Fibroblast of skin of left biceps (primary cell): ENCODE results near the gene ADGB.
A peak's percentile ranks its signal among the peaks of the same experiment; 100 is the strongest.
"Not testable (repeated sequence)": the region's sequence is repeated elsewhere in the genome, so short reads cannot be mapped to it uniquely, and the experiment has no call there.

Experiments used
- DNase-seq, 2 experiments: peaks; one replicate each; pipeline ENCODE4 v3.0.0-alpha.2; 2013; ENCODE audit warnings: low read depth in 2 of 2

ADGB gene

DNA sequence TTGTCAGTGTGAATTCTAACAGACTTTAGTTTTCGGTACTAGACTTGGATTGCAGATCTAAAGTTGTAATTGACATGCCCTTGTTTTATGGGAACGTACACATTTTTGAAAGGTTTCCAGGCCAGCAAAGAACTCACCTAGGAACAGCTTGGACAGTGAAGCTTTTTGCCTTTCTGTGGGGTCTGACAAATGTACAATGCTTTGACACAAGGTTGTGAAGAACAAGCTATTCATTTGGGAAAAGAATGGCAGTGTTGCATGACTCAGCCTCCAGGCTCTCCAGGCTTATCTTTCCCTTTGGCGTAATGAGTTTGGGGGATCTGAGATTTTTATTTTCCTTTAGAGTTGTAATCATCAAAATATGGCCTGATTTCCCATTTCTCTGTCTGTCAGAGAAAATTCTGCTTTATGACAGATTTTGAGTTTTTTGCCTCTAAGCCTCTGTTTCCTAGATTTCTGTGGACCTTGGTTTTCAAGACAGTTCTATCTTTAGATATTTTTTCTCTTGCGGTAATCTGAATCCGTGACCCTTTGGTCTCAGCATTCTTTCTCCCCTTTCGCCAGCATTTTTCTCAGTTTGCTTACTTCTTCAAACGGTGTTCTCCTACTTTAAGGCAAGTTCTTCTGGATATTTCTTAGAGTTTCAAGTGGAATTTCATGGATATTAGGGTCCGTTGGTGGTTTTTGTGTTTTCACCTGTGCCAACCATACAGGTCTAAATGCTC lies 221.0 kb downstream of the ADGB start:
- no peak for DNase-seq

DNA sequence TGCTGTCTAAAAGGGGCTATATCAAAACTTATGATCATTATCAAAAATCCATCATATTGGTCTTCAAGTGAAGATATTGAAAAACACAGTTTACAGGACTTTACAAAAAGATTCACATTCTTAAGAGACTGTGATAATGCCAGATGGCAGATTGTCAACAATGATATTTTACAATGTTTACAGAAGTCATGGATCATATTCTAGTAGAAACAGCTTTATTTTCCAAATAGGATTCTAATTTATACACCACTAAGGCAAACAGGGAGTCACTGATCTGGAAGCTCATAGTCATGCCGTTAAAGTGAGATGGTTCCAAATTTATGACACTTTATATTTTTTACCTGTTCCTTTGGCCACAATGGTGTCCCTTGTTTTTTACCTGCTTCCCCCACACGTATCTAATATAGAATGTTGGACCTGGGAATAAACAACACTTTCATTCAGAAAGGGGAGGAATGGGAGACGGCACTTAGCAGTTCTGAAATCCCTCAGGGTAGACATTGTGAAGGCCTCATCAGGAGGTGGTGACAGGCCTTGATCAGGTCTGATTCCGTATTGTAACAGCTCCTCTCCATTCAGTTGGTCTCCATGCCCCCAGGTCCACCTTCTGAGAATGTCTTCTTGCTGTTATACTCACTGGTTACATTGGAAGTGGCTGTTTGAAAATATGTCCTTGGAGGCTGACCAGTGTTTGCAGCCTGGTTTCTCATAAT lies 228.6 kb downstream of the ADGB start:
- DNase-seq = no peak

DNA sequence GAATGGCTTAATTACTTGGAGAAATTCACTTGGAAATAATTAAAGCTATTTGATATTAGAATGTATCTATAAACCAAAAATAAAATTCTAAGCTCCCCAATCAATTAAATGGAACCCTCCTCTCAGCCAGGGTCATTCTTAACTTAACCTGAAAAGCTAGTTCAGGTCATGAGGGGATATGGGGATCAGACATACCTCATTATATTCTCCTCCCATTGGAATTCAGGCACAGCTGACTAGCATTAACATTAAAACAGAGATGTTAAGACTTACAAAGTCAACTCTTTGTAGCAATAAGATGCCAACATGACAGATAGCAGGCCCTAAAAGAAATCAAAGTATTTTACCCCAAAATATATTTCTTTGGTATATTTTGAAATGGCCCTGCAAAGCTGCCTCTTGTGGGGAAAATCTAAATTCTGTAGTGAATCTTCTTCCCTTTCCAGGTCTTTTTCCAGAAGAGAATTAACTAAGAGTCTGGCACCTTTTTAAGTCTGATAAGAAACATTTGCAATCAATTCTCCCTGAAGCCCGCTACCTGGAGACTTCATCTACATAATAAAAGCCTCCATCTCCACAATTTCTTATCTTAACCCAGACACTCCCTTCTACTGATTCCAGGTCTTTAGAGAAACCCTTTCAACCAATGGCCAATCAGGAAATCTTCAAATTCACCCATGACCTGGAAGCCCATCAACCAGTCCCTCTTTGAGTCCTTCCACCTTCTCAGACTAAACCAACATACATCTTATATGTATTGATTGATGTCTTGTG lies 231.2 kb downstream of the ADGB start:
- no peak for DNase-seq

DNA sequence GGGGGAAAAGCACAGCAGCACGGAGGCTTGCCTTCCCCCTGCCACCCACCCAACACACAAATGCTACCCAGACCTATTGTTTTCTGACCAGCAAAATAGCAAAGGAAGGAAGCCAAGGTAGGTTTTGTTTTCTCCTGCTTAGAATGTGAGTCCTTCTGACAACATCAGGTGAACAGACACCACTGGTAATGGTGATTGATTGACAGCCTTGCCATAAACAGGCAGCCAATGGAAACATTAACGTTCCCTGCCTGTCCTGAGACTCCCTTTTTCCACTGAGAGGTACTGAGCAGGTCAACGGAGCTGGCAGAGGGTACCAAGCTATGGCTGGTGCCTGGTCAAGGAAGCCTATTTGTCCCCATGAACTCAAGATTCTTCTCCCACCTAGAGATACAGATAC lies 234.4 kb downstream of the ADGB start:
- DNase-seq = no peak

DNA sequence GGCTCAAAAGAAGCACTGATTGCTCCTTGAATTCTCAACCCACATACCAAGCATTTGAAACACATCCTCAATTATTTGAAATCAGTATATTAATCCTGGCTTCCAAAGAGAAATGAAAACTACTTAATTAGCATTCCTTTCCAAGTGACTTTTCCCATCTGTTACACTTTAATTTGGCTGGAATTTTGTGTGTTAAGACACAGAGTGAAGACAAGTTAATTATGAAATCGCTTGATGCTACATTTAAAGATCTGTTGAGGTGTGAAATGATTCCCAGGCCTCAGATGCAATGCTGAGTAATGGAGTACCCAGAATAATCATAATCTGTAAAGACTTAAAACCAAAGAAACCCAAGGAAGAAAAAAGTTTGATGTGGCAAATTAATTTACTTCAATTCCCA lies 241.4 kb downstream of the ADGB start:
- DNase-seq = no peak

DNA sequence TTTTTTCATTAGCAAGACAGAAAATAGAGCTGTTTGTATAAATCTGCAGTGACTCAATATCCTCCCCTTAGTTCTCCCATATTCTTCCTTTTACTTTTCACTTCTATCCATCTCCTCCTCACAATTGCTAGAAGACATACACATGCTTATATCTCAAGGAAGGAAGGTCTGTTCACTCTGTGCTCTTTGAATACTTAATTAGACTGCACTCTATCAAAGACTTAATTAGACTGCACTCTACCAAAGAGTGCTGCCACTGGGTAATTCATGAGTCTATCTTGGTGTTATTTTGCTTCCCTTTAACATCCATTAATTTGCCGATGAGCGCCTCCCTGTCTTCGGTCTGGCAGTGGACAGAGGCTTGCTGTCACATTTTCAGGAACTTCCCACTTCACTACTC lies 241.9 kb downstream of the ADGB start:
- DNase-seq = no peak

DNA sequence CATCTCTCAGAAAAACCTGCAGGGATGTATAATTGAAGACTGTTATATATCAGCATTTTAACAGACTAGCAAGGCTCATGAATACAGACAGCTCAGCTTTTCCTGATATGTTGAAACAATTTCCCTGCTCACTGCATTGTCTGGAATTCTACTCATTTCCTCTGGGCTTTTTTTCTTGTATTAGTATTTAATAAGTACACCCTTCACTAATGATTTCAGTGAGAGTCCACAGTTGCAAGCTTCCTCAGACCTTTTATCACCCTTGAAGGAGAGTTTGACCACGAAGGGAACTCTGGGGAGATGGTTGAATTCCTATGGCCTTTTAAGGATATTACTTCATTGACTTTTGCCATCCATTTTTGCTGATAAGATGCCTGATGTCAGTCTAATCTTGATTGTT lies 248.7 kb downstream of the ADGB start:
- no peak for DNase-seq

DNA sequence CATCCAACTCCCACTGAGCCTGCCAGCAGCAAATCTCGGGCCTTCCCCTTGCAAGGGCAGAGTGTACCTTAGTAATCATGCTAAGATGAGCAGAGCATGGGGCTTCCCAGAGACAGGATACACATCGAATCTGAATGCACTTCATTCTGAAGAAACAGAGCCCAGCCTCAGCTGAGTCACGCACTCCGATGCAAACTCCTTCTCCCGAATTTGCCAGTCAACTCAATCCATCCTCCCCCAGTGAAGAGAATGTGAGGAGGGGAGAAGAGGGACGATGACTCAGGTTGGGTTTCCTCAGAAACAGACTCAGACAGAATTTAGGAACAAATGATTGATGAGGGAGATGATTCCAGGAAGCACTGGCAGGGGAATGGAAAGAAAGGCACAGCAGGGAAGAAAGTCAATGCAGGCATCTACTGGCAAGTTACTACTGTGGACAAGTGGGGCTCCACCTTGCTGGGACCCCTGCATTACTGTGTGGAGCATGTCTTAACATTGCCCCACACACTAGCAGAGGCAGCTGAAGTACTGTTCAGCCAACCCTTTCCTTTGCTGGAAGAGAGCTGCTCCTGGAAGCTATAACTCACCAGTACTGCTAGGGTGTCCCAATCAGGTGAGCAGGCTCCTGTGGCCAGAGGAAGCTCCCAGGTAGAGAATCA lies 251.6 kb downstream of the ADGB start:
- DNase-seq = peak; percentile 73 to 74

DNA sequence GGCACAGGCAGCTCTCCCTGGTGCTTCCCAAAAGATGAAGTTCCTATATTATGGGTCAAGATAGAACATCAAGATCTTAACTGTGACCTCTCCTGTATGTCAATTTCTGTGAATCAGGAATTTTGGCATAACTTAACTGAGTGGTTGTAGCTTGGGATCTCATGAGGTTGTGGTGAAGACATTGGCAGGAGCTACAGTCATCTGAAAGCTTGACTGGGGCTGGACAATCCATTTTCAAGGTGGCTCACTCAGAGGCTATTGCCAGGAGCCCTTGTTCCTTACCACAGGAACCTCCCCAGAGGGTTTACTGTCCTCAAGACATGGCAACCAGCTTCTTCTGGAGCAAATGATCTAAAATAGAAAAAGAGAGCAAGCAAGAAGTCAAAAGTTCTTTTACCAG lies 252.2 kb downstream of the ADGB start:
- DNase-seq = no peak

DNA sequence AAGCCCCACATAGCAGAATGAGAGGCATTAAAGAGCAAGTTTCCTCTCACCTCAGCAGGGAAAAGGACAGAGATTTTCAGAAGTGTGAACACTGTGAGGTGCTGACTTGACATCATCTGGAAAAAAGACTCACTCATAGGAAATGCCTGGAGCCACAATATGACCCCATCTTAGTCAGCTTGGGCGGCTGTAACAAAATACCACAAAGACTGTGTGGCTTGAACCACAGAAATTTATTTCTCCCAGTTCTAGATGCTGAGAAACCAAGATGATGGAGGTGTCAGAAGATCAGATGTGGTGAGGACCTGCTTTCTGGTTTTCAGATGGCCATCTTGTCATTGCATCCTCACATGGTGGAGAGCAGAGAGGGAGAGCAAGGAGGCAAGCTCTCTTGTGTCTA lies 253.1 kb downstream of the ADGB start:
- peak; percentile 73 to 80 for DNase-seq

DNA sequence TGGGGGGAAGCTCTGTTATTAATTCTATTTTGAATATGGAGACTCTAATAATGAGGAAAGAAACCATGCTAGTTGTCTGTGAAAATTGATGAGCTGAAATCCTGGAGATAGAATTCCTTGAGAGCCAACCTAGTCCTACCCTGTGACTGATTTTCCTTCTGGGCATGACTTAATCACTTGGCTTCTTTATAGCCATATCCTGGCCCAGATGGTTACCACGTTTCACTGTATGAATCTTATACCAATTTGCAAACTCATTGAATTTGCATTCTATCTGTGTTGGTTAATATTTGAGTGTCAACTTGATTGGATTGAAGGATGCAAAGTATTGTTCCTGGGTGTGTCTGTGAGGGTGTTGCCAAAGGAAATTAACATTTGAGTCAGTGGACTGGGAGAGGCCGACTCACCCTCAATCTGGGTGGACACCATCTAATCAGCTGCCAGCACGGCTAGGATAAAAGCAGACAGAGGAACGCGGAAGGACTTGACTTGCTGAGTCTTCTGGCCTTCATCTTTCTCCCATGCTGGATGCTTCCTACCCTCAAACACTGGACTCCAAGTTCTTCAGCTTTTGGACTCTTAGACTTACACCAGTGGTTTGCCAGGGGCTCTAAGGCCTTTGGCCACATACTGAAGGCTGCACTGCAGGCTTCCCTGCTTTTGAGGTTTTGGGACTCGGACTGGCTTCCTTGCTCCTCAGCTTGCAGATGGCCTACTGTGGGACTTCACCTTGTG lies 255.9 kb downstream of the ADGB start:
- not testable (repeated sequence) for DNase-seq

DNA sequence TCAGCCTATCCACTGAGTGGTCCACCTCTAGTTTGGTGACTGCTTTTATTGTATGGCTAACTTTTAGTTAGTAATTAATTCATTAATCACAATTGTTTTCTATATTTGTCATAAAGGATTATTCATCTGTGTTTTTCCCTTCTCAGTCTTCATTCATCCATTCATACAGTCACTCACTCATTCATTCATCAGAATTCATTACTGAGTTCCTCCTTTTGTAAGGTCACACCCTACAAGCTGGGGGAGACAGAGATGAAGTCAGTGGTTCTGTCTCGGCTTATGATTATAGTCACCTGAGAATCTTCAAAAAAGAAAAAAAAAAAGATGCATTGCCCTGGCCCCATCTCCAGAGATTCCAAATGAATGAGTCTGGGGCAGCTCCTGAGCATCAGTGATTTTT lies 257.1 kb downstream of the ADGB start:
- no peak for DNase-seq

DNA sequence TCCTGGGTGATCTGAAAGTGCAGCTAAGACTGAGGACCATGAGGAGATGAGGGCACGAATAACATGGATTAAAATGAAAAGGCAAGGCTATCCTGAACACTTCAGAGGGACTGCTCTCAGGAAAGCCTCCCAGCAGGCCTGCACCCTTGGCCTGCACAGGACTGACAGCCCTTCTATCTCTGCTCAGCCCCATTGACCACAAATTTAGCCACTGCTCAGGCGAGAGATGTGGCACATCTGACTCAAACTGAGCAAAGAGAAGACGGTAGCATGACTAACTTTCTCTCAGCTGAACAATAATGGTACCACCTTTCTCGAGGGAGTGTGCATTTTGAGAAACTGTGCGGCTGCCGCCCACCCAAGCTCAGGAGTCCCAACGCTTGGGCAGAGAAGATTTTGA lies 257.5 kb downstream of the ADGB start:
- no peak for DNase-seq

DNA sequence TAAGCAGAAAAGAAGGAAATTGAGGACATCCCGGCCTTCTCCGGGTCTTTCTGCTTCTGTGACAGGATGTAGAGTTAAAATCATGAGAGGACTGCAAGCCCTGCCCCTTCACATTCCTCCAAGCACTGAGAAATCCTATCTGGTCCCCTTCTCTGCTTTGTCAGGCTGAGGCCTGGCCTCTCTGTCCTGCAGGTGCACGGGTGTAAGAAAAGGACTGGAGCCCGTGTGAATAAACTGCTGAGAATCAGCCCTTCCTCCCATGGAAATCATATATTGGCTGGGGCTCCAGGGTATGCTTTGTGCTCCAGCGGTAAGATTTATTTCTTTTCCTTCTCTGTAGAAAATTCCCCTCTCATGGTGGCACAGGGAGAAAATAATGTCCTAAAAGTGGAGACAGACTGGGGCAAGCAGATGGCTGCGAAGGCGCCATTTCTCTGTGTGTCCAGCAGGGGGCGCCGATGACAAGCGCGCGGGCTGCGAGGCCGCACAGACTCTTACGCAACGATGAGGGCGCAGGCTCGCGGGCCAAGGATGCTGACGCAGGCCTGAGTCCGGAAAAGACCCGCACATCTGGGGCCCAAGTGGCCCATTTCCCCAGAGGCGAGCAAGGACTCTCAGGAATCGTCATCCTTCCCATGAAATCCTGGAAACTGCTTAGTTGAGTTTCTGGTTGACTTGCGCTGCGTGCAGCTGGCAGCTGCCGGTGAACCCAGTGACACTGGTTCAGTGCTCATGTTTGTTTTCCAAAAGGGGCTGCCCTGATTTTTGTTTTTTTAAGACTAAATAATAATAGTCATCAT lies 258.6 kb downstream of the ADGB start:
- DNase-seq = peak in 1 of 2 experiments; percentile 43

DNA sequence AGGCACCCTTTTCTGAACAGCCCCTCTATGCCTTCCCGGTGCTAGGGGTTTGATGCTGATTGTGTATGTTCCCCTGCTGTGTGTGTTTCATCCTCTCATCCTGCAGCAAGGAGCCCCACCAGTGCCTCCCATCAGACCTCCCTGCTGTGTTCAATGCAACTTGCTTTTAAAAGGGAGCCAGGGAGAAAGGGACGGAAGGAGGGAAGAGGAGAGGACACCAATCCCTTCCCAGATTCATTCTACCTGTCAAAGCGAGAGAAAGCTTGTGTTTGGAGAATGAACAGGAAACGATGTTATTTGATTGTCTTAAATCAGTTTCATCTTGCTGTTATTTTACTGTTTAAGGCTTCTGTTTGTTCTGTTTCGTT lies 259.2 kb downstream of the ADGB start:
- no peak for DNase-seq

DNA sequence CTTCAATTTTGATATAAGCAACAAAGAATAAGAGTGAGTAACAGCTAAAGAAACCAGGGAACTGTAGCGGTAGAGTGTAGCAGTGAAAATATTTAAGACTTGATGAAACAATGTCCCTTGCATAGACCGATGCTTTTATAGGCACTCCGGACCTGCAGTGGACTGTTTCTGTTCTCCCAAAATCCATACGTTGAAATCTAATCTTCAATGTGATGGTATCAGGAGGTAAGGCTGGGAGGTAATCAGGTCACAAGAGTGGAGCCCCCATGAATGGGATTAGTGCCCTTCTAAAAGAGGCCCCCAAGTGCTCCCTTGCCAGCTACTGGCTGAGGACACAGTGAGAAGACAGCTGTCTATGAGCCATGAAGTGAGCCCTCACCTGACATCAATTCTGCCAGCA lies 260.4 kb downstream of the ADGB start:
- DNase-seq = no peak

DNA sequence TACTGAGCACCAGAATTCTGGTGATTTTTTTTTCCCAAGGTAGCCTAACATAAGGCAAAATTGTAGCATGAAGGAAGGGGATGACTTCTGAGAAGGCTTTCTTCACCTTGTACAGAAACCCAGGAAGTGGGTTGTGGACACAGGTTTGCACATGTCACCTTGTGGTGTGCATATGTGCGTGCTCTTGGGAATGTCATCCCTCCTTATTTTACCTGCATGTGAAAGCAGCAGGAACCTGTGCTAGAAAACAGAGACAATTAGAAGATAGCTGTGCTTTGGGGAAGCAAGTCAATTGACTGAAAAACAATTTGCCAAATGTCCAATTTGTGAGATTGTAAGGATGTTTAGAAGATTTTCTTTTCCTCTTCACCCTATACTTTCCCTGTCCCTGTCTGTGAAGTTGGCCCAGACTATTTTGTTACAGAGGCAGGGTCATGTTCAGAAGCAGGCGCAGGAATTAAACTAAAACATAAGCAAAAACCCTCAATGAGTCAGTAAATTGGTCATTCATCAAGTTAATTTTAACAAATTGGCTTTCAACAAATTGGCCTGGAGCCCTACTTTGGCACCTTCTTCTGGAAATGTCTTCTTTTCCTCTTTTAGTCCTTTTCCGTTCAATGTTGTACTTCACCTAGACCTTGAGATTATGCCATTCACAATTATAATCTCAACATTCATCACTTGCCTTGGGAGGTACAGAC lies 261.2 kb downstream of the ADGB start:
- no peak for DNase-seq

DNA sequence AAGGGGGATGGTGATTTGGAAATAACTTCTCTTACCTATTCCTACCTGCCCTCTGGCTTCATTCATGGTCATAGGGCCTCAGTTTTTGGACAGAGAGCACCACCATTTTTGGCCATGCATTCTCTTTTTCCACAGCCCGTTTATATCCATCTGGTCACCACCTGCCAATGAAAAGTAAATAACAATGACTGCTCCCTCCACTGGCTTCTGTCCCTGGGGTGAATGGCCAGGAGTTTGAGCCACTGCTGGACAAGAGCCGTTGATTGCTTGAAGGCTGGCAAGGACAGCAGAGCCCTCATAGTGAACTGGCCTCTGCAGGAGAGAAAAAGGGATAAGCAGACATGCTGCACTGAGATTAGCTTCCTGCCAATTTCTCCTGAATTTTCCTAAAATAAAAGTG lies 261.8 kb downstream of the ADGB start:
- no peak for DNase-seq

DNA sequence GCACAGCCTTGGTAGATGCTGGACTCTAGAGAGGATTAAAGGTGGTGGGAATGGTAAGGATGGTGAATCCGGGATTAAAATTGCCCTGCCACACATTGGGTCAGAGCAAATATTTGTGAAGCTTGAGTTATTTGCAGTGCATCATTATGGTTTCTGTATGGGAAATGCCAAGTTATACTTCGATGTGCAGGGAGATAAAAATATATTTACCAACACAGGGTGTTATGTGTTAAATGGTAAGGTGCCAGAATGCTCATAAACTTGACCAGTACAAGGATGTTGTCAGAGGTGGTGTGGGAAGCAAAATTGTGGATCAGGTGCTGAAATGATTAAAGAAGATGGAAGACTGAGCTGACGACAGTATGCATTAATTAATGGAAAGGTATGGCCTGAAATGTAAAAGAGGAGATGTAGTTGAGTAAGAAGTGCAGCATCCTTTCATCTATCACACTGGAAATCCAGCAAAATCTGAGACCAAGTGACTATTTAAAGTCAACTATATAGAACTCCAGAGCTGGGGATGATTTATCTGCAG lies 262.3 kb downstream of the ADGB start:
- DNase-seq = no peak

DNA sequence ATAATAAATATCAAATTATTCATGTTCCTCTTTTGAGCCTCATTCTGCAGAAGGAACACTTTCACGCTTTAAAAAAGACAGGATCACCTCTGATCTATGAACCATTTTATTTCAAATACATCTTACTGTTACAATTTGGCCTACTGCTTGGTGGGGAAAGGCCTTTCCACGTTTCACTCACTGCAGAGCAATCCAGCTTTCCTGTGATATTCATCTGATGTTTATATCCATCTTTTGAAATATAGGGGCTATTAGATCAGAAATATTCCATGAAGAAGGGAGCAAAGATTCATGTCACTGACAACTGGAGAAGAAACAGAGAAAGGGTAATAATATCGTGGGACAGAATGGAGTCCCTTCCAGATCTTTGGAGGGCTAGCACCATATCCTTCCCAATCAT lies 262.9 kb downstream of the ADGB start:
- DNase-seq = no peak
